Islet of Langerhans (tissue), 1 donor: ENCODE results near the gene PRPF6.

Experiments
- FAIRE-seq: peaks from one replicate; lab custom pipeline; 2011; peaks lifted over from hg19 to GRCh38; lab: Jason Lieb, UNC

PRPF6 gene

GRCh38 chr20:64049060-64049877, 68.3 kb downstream of the PRPF6 start, which contains the start of gene SOX18:
TSS of gene SOX18 (minus strand) at chr20:64049639. CDS start at chr20:64049516, 123 bp downstream.
- no peak for FAIRE-seq

DNA sequence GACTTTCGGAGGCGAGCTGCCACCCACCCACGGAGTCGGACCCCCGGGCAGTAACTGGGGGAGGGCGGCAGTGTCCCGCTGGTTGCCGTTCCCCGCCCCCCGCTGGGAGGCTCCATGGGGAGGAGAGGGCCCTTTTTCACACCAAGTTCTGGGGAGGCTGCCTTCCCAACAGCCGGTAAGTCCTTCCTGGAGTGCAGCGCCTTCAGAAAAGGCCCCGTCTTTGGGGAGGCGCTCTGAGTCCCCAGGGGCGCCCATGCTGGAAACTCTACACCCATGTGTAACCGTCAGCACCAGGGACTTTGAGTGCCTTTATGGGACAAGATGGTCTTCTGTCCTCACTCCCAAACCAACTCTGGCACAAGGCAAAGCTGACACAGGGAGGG, 68.9 kb downstream of the PRPF6 start:
- no peak for FAIRE-seq

DNA sequence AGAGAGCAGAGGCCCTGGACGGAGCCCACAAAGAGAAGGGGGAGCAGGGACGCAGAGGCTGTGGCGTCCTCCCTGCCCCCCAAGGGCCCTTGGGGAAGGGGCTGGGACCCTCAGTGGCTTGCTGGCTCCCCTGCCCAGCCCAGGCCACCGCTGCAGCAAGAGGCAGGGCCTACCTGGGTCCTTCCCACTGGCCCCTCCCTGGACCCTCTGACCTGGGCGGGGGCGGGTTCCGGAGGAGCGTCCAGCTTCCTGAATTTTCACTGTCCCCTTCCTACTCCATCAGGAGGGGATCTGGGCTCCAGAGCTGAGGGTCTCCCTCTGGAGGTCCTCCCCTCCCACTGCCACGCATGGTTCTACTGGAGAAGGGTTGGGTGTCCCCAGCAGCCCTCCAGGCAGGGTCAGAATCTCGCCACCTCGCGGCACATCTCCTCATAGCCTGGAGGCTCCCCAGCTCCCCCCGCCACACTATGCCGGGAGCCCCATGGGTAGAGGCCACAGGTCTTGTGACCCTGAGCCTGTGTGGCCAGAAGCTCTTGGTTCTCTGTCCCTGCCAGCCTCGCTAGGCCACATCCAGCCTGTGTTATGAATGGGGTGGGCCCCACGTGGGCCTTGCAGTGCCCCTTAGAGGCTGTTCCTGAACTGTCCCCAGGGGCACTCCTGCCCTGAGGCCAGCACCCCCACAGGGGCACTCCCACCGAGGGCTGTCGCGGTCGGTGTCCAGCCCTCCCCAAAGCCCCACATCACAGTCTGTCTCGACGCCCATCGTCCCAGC, 69.5 kb downstream of the PRPF6 start:
- FAIRE-seq, result no peak

GRCh38 chr20:64051033-64051452, 70.1 kb downstream of the PRPF6 start:
- FAIRE-seq, result no peak

DNA sequence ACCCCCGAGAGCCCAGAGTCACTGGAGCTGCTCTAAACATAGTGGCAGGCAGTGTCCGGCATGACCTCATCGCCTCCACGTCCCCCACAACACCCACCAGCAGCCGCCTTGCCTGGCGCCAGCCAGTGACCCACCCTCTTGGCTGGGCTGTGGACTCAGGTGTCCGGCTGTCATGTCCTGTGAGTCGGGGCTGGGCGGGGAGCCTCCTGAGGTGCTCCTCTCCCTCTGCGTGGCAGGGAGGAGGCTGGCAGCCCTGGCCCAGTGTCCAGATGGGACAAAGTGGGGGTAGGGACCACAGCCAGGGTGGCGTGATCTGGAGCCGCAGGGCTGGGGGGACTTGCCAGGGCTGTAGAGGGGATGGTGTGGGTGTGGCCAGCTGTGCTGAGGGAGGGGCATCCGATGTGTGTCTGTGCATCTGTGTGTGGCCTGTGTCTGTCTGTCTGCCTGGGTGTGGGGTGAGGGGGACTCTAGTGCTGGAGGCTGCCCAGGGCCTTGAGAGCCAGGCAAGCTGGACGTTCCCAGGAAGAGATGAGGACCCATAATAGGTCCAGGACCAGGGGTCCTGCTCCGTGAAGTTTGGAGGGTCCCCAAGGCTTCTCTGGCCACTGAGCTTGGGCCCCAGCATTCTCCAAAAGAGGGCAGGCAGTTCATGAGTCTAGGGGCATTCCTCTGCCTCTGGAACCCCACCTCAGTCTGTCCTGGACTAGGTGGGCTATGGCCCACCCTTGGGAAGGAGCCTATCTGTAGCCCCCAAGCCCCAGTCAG, 70.8 kb downstream of the PRPF6 start:
- FAIRE-seq, result no peak

- no peak for FAIRE-seq
These were observed 71.4 kb downstream of the PRPF6 start for GRCh38 chr20:64052326-64052722.

DNA sequence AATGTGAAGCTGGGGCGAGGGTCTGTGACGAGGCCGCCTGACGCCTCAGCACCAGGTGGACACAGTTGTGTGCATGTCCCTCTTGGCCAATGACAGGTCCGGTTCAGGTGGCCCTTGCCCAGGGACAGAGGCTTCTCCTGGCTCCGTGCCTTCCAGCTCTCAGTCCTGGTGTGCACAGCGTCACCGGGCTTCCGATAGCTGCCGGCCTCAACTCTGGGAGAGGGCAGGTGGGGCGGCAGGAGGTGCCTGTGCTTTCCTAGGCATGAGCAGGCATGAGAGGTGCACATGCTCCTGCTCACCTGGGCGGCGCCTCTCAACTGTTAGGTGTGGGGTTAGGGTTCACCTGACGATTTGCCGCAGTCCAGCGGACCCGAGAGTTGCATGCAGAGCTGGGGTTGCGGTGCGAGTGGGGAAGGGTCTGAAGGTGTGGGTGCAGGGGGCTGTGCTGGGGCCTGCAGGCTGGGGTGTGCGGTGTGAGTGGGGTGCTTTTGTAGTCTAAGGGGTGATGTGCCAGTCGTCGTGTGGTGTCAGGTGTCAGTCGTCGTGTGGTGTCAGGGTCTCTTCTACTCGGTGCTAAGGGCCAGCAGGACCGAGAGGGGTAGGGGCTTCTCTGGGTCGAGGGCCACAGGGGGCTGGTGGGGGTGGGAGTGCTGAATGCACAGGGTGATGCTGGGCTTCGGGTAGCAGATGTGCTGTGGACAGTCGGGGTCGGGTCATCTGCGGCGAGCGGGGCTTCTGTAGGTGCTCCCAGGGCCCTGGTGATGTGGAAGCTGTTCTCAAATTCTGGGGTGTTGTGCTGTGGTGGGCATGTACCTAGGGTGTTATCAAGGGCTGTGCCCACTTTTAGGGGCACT, 72.3 kb downstream of the PRPF6 start:
- FAIRE-seq, result no peak

GRCh38 chr20:64053841-64054661, 73.1 kb downstream of the PRPF6 start:
- FAIRE-seq, result no peak

DNA sequence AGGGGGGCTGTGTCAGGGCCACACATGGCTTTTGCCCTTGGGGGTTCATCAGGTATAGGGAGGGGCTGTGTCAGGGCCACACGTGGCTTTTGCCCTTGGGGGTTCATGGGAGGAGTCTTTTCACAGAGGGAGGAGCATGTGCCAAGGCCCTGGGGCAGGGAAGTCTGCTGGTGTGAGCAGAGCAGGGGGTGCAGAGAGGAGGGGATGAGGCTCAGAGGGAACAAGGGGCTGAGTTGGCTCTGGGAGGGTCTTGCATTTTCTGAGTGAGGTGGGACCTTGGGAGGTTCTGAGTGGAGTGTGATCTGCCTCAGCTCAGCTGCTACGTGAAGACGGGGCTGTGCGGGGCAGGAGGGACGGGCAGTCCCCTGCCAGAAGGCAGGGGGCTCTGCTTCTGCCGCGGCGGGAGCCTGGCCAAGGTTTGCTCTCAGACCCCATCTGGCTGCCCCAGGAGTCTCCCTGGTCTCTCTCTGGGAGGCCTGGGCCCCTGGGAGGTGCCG, 74.5 kb downstream of the PRPF6 start:
- FAIRE-seq, result no peak

DNA sequence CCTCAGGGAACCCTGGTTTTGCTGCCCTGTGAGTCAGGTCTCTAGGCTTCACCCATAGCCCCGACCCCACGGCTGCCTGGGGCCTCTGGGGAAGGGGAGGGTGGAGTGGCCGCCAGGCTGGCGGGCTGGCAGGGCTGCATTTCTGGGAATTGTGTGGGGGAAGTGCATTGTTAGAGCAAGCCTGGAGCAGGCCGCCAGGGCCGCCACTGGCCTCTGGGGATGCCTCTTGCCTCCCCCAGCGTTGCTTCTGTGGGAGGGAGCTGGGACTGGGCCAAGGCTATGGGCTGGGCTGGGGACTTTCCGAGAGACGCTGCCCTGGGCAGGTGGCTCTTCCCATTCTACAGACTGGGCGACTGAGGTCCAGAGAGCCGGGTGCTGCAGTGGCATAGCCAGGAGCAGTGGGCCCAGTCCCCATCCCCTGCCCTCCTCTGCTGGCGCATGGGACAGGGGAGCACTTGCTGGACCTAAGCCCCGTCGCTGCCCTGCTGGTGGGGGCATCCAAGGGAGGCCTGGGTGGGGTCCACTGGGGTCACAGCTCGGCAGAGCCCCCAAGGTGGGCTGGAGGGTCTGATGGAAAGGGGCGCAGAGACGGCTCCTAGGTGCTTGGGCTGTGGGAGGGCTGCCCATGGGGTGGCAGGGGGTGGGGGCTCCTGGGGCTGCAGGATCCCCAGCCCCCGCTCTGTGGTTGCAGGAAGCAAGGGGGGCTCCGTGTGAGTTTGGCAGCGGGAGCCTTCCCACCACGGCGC, 75.1 kb downstream of the PRPF6 start:
- no peak for FAIRE-seq

- no peak for FAIRE-seq
These were observed 75.6 kb downstream of the PRPF6 start for GRCh38 chr20:64056639-64056888.

- FAIRE-seq, result no peak
These were observed 76.1 kb downstream of the PRPF6 start for GRCh38 chr20:64056889-64057627.

DNA sequence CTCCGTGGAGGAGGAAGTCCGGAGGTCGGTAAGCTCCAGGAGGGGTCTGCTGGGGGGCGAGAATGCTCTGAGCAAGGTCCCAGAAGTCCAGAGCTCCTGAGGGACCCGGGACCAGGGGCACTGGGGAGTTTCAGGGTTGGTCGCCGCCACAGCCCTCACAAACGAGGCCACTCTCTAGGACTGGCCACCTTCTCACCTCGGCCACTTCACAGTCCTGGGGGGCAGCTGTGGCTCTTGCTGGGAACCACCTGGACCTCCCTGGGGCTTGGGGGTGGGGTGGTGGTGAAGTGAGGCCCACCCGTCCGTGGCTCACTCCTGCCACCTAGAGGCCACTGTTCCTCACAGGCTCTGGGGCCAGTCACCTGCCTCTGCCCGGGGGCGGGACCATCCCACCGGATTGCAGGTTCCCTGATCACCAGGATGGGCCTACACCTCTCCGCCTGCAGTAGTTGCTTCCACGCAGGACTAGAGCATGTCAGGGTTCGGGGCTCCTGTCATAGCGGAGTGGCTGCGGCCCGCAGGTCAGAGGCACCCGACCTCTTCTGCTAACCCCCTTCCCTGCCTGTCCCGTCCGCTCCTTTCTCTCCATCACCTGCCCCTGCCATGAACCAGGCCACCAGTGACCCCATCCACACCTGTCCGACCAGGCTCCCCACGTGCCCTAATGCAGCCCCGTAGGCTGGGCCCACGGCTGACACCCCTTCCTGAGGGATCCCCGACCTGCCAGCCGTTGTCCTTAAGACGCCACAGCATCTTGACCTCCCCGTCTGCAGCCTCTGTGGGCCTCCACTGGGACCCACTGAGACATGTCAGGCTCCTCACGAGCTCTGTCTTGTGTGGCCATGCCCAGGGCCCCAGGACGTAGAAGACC, 76.9 kb downstream of the PRPF6 start:
- no peak for FAIRE-seq

- FAIRE-seq, result no peak
These were observed 77.6 kb downstream of the PRPF6 start for GRCh38 chr20:64058536-64058935.

DNA sequence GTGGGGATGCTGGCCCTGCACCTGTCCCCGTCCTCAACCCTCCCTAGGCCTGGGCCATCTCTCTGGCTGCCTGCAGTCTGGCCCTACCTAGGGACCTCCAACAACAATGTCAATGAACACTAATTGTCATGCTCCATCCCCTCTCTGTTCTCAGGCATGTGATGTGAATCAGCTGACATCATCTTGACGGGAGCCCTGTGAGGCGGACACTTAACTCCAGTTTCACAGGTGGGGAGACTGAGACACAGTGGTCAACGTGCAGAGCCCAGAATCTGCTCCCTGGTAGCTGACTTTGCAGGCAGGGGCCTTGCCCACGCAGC, 81.3 kb downstream of the PRPF6 start:
- no peak for FAIRE-seq

GRCh38 chr20:64062596-64063388, 81.9 kb downstream of the PRPF6 start, which contains the start of gene TCEA2:
TSS of gene TCEA2 (plus strand) at chr20:64063198. CDS start at chr20:64063313, 115 bp downstream.
- no peak for FAIRE-seq

DNA sequence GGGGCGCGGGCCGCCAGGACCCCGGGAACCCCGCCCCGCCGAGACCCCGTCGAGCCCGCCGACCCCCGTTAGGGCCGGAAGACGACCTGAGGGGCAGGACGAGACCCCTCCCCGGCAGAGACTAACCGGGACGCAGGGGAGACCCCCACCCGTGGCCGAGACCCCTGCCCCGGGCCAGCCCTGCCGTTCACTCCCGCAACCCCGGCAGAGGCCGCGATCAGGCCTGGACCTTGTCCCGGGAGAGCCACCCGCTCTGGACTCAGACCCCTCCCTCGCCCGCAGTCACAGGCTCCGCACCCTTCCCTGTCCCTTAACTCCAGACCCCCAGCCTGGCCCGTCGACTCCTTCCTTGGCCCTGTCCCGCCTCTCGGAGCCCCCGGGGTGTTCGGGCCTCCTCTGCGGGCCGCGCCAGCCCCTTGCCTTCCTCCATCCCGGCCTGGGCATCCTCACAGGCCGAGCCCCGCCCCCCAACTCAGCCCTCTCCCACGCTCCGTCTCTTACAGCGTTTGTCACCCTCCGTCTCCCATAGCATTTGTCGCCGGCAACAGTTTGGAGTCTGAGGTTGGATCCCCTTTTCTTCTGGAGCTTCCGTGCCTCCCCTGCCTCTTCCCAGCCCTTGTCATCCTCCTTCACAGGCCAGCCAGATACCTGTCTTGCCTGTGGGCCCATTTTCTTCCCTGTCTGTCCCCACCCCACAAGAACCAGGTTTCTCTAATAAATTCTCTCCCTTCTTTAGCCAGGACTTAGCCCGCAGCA, 82.6 kb downstream of the PRPF6 start:
- FAIRE-seq, result no peak
